Middle frontal gyrus (tissue), 1 donor: ENCODE measurements around the gene SLITRK4.

Experiments used
- DNase-seq: peaks from one replicate; pipeline ENCODE4 v3.0.0-alpha.2; 2015; ENCODE audit warnings: low spot score; ENCODE audit errors: extremely low spot score

SLITRK4 gene

GRCh38 chrX:143635915-143636314 is at the start of gene SLITRK4:
TSS of gene SLITRK4 (minus strand) at chrX:143636101. CDS start at chrX:143631108, 4,993 bp downstream.
- DNase-seq: no peak

GRCh38 chrX:143683486-143683885 is 47.6 kb upstream of the SLITRK4 start:
- DNase-seq: no peak

- no peak for DNase-seq
These were observed 39.0 kb upstream of the SLITRK4 start for GRCh38 chrX:143674926-143675325.

GRCh38 chrX:143669395-143669794 is 33.5 kb upstream of the SLITRK4 start:
- no peak for DNase-seq

- DNase-seq: no peak
These were observed 28.4 kb upstream of the SLITRK4 start for GRCh38 chrX:143664302-143664701.

- no peak for DNase-seq
These were observed 27.9 kb upstream of the SLITRK4 start for GRCh38 chrX:143663755-143664154.

- no peak for DNase-seq
These were observed 25.4 kb upstream of the SLITRK4 start for GRCh38 chrX:143661286-143661685.

GRCh38 chrX:143648705-143649104 is 12.8 kb upstream of the SLITRK4 start:
- DNase-seq: no peak

GRCh38 chrX:143642426-143642825 is 6.5 kb upstream of the SLITRK4 start:
- no peak for DNase-seq

GRCh38 chrX:143636831-143637230 is 930 bp upstream of the SLITRK4 start:
- no peak for DNase-seq

GRCh38 chrX:143634663-143635455 is 1.0 kb downstream of the SLITRK4 start:
- DNase-seq: no peak

- DNase-seq: no peak
These were observed 1.6 kb downstream of the SLITRK4 start for GRCh38 chrX:143634309-143634662.

GRCh38 chrX:143633461-143634308 is 2.2 kb downstream of the SLITRK4 start:
- no peak for DNase-seq

- no peak for DNase-seq
These were observed 3.1 kb downstream of the SLITRK4 start for GRCh38 chrX:143632625-143633410.

- DNase-seq: no peak
These were observed 12.2 kb downstream of the SLITRK4 start for GRCh38 chrX:143623657-143624056.

GRCh38 chrX:143621276-143621675 is 14.6 kb downstream of the SLITRK4 start:
- no peak for DNase-seq

- no peak for DNase-seq
These were observed 20.1 kb downstream of the SLITRK4 start for GRCh38 chrX:143615851-143616250.

- no peak for DNase-seq
These were observed 34.1 kb downstream of the SLITRK4 start for GRCh38 chrX:143601809-143602208.

- DNase-seq: no peak
These were observed 54.7 kb downstream of the SLITRK4 start for GRCh38 chrX:143581240-143581639.

GRCh38 chrX:143580266-143580665 is 55.6 kb downstream of the SLITRK4 start:
- no peak for DNase-seq
